GM18511 (cell line): ENCODE measurements around the gene AXDND1.
A peak's percentile ranks its signal among the peaks of the same experiment; 100 is the strongest.
"Not testable (repeated sequence)": the region's sequence is repeated elsewhere in the genome, so short reads cannot be mapped to it uniquely, and the experiment has no call there.

Source experiments
- ATAC-seq: cut with Tn5 transposase; IDR thresholded peaks from one replicate; pipeline ENCODE4 v1.9.1; 2021; ENCODE audit warnings: mild to moderate bottlenecking, moderate library complexity; ENCODE audit not compliant: unreplicated experiment

Gene AXDND1

GRCh38 chr1:179365342-179366092 is at the start of gene AXDND1:
AXDND1 (plus strand) TSS chr1:179365971; CDS start chr1:179366510, 539 bp downstream.
- ATAC-seq = peak; percentile 98

- ATAC-seq = no peak
These were observed 47.3 kb upstream of the AXDND1 start for GRCh38 chr1:179318491-179318890.

GRCh38 chr1:179321533-179322216 is 44.1 kb upstream of the AXDND1 start:
- ATAC-seq = no peak

GRCh38 chr1:179322557-179322956 is 43.2 kb upstream of the AXDND1 start:
- no peak for ATAC-seq

GRCh38 chr1:179323436-179323835 is 42.3 kb upstream of the AXDND1 start:
- ATAC-seq = no peak

GRCh38 chr1:179325836-179326235 is 39.9 kb upstream of the AXDND1 start:
- no peak for ATAC-seq

- ATAC-seq = no peak
These were observed 39.0 kb upstream of the AXDND1 start for GRCh38 chr1:179326746-179327145.

GRCh38 chr1:179327196-179327595 is 38.6 kb upstream of the AXDND1 start:
- ATAC-seq = no peak

GRCh38 chr1:179327679-179328078 is 38.1 kb upstream of the AXDND1 start:
- ATAC-seq = no peak

- ATAC-seq = no peak
These were observed 35.9 kb upstream of the AXDND1 start for GRCh38 chr1:179329862-179330261.

- no peak for ATAC-seq
These were observed 31.3 kb upstream of the AXDND1 start for GRCh38 chr1:179334440-179334839.

- ATAC-seq = no peak
These were observed 28.5 kb upstream of the AXDND1 start for GRCh38 chr1:179337288-179337687.

GRCh38 chr1:179337942-179338560 is 27.7 kb upstream of the AXDND1 start:
- ATAC-seq = no peak

- ATAC-seq = no peak
These were observed 24.9 kb upstream of the AXDND1 start for GRCh38 chr1:179340918-179341317.

- no peak for ATAC-seq
These were observed 23.7 kb upstream of the AXDND1 start for GRCh38 chr1:179341943-179342547.

GRCh38 chr1:179342740-179343404 is 22.9 kb upstream of the AXDND1 start:
- no peak for ATAC-seq

GRCh38 chr1:179351281-179351680 is 14.5 kb upstream of the AXDND1 start:
- no peak for ATAC-seq

- ATAC-seq = no peak
These were observed 13.5 kb upstream of the AXDND1 start for GRCh38 chr1:179352236-179352635.

- no peak for ATAC-seq
These were observed 12.2 kb upstream of the AXDND1 start for GRCh38 chr1:179353546-179353945.

GRCh38 chr1:179361631-179362030 is 4.1 kb upstream of the AXDND1 start:
- not testable (repeated sequence) for ATAC-seq
